Measurements from ENCODE around the gene ORC3.
"Not testable (repeated sequence)": the region's sequence is repeated elsewhere in the genome, so short reads cannot be mapped to it uniquely, and the experiment has no call there.

ORC3 gene

DNA sequence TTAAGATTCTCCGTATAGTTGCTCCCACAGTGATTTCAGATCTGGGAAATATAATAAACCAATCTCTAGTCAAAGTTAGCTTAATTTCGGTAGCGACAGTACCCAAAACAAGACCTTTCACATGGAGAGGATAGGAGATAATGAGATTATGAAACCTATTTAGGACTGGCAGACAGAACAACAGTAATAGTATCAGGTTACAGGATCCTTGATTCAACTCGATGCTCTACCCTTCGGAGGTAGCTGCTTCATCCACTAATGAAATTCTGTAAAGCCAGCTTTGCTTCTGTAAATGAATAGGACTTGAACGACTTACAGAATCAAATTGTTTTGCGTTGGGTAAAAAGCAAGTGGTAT, 112.6 kb downstream of the ORC3 start:
- H3K27ac ChIP-seq: peak overlapping the region; percentile 90

DNA sequence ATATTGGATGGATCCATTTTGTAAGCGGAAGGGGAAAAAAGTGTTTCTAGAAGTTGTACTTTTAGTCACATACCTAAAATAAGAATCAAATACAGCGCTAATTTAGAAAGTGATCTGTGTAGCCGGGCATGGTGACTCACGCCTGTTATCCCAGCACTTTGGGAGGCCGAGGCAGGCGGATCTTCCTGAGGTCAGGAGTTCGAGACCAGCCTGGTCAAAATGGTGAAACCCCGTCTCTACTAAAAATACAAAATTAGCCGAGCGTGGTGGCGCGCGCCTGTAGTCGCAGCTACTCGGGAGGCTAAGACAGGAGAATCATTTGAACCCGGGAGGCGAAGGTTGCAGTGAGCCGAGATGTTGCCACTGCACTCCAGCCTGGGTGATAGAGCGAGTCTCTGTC, 113.1 kb downstream of the ORC3 start:
- H3K27ac ChIP-seq: peak overlapping the region; percentile 90

More for the DNA sequence above, 112.6 kb downstream of the ORC3 start:
- TF ChIP-seq, protein P1, sequence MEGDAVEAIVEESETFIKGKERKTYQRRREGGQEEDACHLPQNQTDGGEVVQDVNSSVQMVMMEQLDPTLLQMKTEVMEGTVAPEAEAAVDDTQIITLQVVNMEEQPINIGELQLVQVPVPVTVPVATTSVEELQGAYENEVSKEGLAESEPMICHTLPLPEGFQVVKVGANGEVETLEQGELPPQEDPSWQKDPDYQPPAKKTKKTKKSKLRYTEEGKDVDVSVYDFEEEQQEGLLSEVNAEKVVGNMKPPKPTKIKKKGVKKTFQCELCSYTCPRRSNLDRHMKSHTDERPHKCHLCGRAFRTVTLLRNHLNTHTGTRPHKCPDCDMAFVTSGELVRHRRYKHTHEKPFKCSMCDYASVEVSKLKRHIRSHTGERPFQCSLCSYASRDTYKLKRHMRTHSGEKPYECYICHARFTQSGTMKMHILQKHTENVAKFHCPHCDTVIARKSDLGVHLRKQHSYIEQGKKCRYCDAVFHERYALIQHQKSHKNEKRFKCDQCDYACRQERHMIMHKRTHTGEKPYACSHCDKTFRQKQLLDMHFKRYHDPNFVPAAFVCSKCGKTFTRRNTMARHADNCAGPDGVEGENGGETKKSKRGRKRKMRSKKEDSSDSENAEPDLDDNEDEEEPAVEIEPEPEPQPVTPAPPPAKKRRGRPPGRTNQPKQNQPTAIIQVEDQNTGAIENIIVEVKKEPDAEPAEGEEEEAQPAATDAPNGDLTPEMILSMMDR (IDR thresholded peaks at IDR 0.05): no peak
- TF ChIP-seq ZFX (IDR thresholded peaks at IDR 0.05; ENCODE audit: borderline replicate concordance): no peak

DNA sequence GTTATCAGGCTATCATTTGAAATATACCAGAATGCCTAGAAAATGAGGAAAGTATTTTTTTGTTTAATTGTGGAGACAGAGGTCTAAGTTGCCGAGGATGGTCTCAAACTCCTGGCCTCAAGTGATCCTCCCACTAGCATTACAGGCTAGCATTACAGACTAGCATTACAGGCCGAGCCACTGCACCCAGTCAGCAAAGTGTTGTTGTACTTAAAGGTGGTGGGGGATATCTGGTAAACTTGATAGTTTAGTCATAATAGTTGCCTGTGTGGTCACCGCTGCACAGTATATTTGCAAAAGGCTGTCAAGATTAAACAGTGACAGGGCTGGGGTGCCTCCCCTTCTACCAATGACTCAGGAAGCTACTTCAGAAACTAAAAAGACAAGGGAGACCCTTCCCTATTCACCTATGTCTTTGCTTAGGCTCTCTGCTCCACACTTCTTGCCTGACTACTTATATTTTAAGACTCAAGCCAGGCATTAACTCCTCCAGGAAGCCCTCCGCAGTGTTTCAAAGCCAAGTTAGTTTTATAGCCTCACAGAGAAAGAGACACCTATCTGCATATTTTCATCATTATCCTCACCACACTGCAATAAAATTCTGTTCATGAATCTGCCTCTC, 115.2 kb downstream of the ORC3 start:
- H3K27ac ChIP-seq: no peak overlapping the region
- TF ChIP-seq, protein P1 (IDR thresholded peaks at IDR 0.05): no peak
- TF ChIP-seq ZFX (IDR thresholded peaks at IDR 0.05; ENCODE audit: borderline replicate concordance): no peak

DNA sequence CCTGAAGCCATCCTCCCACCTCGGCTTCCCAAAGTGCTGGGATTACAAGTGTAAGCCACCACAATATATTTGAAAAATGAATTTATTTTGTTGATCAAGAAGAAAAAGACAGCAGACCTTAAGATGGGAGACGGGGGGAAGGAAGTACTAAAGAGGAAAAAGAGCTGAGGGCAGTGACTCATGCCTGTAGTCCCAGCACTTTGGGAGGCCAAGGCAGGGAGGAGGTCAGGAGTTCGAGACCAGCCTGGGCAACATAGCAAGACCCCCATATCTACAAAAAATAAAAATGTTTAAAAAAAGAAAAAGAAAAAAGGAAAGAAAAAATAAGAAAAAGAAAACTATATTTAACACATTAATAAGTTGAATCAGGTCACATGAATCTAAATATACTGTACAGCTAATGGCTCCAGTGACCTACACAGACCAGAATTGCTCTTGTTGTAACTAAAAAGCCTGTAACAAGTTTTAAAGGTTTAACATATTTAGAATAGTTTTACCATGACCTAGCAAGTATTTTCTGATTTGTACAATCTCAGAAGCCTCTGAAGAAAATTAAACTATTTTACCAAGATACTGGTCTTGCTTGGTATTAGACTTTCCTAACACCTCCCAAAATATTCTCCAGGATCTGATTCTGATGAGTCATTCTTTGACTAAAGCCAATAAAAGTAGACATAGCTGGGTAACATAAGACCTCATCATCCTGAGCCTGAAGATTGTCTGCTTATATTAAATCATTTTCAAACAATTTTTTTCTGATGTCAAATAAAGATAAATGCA, 116.4 kb downstream of the ORC3 start:
- no peak overlapping the region for H3K27ac ChIP-seq
- TF ChIP-seq, protein P1 (IDR thresholded peaks at IDR 0.05): no peak
- TF ChIP-seq ZFX (IDR thresholded peaks at IDR 0.05; ENCODE audit: borderline replicate concordance): no peak

DNA sequence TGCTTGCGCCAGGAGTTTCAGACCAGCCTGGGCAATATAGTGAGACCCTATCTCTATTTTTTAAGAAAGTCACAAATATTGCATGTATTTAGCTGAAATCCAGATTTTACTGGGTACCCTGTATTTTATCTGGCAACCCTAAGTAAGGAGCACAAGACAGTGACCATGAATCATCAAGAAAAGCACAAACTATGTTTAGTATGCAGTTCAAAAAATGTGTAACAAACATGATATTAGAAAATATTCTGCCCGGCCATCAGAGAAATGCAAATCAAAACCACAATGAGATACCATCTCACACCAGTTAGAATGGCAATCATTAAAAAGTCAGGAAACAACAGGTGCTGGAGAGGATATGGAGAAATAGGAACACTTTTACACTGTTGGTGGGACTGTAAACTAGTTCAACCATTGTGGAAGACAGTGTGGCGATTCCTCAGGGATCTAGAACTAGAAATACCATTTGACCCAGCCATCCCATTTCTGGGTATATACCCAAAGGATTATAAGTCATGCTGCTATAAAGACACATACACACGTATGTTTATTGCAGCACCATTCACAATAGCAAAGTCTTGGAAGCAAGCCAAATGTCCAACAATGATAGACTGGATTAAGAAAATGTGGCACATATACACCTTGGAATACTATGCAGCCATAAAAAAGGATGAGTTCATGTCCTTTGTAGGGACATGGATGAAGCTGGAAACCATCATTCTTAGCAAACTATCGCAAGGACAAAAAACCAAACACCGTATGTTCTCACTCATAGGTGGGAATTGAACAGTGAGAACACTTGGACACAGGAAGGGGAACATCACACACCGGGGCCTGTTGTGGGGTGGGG, 118.9 kb downstream of the ORC3 start:
- H3K27ac ChIP-seq: not testable (repeated sequence)

DNA sequence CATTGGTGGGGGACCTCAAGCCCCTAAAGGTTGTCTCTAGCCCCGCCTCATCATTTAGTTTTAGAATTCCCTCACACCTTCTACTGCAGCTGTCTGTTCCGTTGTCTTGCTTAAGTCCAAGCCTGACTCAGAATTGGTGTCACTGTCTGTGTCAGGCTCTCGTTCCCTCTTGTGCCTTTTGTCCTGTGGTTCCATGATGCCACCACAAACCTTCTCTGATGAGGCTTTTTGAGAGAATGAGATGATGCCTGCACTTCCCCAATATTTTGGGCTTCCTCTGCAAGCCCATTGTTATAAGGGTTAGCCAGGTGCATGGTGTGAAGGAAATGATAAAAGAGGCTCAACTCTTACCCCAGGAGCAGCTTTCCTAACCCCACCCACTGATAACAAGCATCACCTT, 120.2 kb downstream of the ORC3 start:
- TF ChIP-seq ZFX (IDR thresholded peaks at IDR 0.05; ENCODE audit: borderline replicate concordance): no peak
- TF ChIP-seq, protein P1 (IDR thresholded peaks at IDR 0.05): no peak
- H3K27ac ChIP-seq: no peak overlapping the region

DNA sequence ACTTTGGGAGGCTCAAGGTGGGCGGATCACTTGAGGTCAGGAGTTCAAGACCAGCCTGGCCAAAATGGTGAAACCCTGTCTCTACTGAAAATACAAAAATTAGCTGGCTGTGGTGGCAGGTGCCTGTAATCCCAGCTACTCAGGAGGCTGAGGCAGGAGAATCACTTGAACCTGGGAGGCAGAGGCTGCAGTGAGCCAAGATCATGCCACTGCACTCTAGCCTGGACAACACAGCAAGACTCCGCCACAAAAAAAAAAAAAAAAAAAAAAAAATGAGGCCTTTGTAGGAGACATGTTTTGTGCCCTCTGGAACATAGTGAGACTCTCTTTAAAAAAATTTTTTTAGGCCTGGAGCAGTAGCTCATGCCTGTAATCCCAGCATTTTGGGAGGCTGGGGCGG, 122.8 kb downstream of the ORC3 start:
- H3K27ac ChIP-seq: not testable (repeated sequence)

DNA sequence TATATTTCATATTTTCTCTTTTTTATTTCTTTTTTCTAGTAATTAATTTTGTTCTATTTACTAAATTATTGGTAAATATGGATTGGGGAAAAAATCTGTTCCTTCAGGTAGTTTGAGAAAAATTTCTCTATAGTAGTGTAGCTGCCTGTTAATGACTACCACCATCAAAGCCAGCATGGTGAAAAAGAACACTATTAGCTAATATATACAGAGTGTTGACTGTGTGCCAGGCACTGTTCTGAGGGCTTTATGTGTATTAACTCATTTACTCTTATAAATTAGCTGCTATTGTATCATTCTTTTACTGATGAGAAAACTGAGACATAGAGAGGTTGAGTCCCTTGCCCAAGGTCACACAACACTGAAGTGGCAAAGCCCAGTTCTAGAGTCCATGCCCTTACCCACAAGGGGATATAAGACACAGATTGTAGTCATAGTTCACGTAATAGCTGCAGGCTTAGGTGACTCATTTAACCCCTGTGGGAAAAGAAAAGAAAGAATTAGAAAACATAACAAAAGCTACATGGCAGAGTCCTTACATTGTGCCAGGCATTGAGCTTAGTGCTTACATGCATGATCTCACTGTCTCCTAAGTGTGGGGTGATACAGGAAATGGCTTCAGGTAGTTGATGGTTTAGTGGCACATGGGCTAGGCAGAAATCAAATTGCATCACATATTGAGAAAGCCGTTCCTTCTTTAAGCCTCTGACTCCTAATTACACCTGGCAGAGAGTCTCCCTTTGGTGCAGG, 124.3 kb downstream of the ORC3 start:
- TF ChIP-seq, protein P1 (IDR thresholded peaks at IDR 0.05): no peak
- TF ChIP-seq ZFX (IDR thresholded peaks at IDR 0.05; ENCODE audit: borderline replicate concordance): no peak
- H3K27ac ChIP-seq: no peak overlapping the region

Measured in 22Rv1 (cell line).